ENCODE results near the gene GRID1. TPM values are rescaled to one million over a fixed set of nuclear protein-coding genes. Genes with fewer than 3 reads are reported as not detected.
A peak's percentile ranks its signal among the peaks of the same experiment; 100 is the strongest.

Gene GRID1
- total RNA-seq, 1 donor from 2014 or later: 7.1 TPM

- Histone ChIP-seq H3K36me3 (no peaks in the 10 kb centered on the region), H3K4me1 (peaks cover 20% of the 10 kb centered on the region), H3K9me3 (no peaks in the 10 kb centered on the region), H3K27me3 (no peaks in the 10 kb centered on the region), H3K27ac (no peak overlapping the region), H3K4me3 (no peak overlapping the region)
- intact Hi-C loops (cut with DNase I): no loop called here
- no peak for TF ChIP-seq POLR2A (IDR thresholded peaks at IDR 0.05)
- DNase-seq (ENCODE audit: extremely low spot score in 2 of 2): peak; percentile 44 to 74
These were observed 100.7 kb downstream of the GRID1 start for GRCh38 chr10:86265895-86266259.

- no peak overlapping the region for H3K27ac ChIP-seq
- no peaks in the 10 kb centered on the region for H3K36me3 ChIP-seq
- H3K9me3 ChIP-seq: no peaks in the 10 kb centered on the region
- H3K4me1 ChIP-seq: peaks cover 20% of the 10 kb centered on the region
- TF ChIP-seq POLR2A (IDR thresholded peaks at IDR 0.05) (no peak), POLR2AphosphoS5 (IDR thresholded peaks at IDR 0.05; ENCODE audit: insufficient read depth in 1 of 2, low read depth in 1 of 2) (no peak), CTCF (IDR thresholded peaks at IDR 0.05) (no peak)
- no peaks in the 10 kb centered on the region for H3K27me3 ChIP-seq
- no peak overlapping the region for H3K4me3 ChIP-seq
- intact Hi-C loops (cut with DNase I): no loop called here
- peak in 1 of 2 donors; percentile 52 for DNase-seq (ENCODE audit: extremely low spot score in 2 of 2)
These were observed 101.2 kb downstream of the GRID1 start for GRCh38 chr10:86265236-86265894.

GRCh38 chr10:86264481-86265231, 101.9 kb downstream of the GRID1 start:
- intact Hi-C loops (cut with DNase I): no loop called here
- Histone ChIP-seq H3K4me3 (no peak overlapping the region), H3K36me3 (no peaks in the 10 kb centered on the region), H3K27ac (no peak overlapping the region), H3K4me1 (peaks cover 20% of the 10 kb centered on the region), H3K27me3 (no peaks in the 10 kb centered on the region), H3K9me3 (no peaks in the 10 kb centered on the region)
- peak in 1 of 2 donors; percentile 81 for DNase-seq (ENCODE audit: extremely low spot score in 2 of 2)
- no peak for TF ChIP-seq CTCF (IDR thresholded peaks at IDR 0.05)
- no peak for TF ChIP-seq POLR2A (IDR thresholded peaks at IDR 0.05)
- no peak for TF ChIP-seq POLR2AphosphoS5 (IDR thresholded peaks at IDR 0.05; ENCODE audit: insufficient read depth in 1 of 2, low read depth in 1 of 2)

- Histone ChIP-seq H3K36me3 (no peaks in the 10 kb centered on the region), H3K4me3 (no peak overlapping the region), H3K4me1 (peaks cover 20% of the 10 kb centered on the region), H3K27me3 (no peaks in the 10 kb centered on the region), H3K9me3 (no peaks in the 10 kb centered on the region), H3K27ac (no peak overlapping the region)
- no peak for TF ChIP-seq POLR2AphosphoS5 (IDR thresholded peaks at IDR 0.05; ENCODE audit: insufficient read depth in 1 of 2, low read depth in 1 of 2)
- TF ChIP-seq POLR2A (IDR thresholded peaks at IDR 0.05): no peak
- no peak for TF ChIP-seq CTCF (IDR thresholded peaks at IDR 0.05)
- DNase-seq (ENCODE audit: extremely low spot score in 2 of 2): peak; percentile 54 to 64
- intact Hi-C loops (cut with DNase I): no loop called here
These were observed 102.7 kb downstream of the GRID1 start for GRCh38 chr10:86263907-86264306.

- Histone ChIP-seq H3K4me3 (peak overlapping the region; percentile 2 to 26), H3K27ac (no peak overlapping the region), H3K4me1 (peaks cover 20% of the 10 kb centered on the region), H3K9me3 (no peaks in the 10 kb centered on the region), H3K27me3 (no peaks in the 10 kb centered on the region), H3K36me3 (no peaks in the 10 kb centered on the region)
- intact Hi-C loops (cut with DNase I): no loop called here
- no peak for TF ChIP-seq CTCF (IDR thresholded peaks at IDR 0.05)
- TF ChIP-seq POLR2AphosphoS5 (IDR thresholded peaks at IDR 0.05; ENCODE audit: insufficient read depth in 1 of 2, low read depth in 1 of 2): no peak
- no peak for TF ChIP-seq POLR2A (IDR thresholded peaks at IDR 0.05)
- peak; percentile 58 to 77 for DNase-seq (ENCODE audit: extremely low spot score in 2 of 2)
These were observed 103.4 kb downstream of the GRID1 start for GRCh38 chr10:86263209-86263608.
